ENCODE measurements around the gene MSANTD2. TPM values are rescaled to one million over a fixed set of nuclear protein-coding genes. Genes with fewer than 3 reads are reported as not detected.

The MSANTD2 gene
- total RNA-seq, 1 donor from 2014 or later = 18.7 TPM

DNA sequence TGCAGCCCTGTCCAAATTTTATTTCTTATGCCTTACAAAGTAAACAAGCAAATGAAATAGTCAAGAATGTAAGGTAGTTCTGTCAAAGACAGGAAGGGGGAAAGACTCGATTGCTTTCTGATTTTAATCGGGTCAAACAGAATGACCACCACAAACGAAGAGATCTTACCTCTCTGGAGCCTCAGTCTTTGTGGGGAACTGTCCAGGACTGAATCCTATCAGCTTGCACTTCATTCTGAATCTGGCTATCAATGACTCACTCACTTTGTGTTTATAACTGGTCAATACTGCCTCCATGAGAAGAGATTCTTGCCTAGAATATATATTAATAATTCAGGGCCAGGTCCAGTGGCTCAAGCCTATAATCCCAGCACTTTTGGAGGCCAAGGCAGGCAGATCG is 17.2 kb downstream of the MSANTD2 start:
- H3K9me3 ChIP-seq (ENCODE audit: insufficient read depth, low read depth, low read length) = no peaks in the 10 kb centered on the region
- H3K4me1 Mint-ChIP-seq (ENCODE audit: low read depth, unreplicated experiment) = peaks cover 6% of the 10 kb centered on the region
- peaks cover 3% of the 10 kb centered on the region for H3K36me3 Mint-ChIP-seq (ENCODE audit: low read depth, unreplicated experiment)
- FAIRE-seq (no peak), DNase-seq (ENCODE audit: low read depth) (no peak)
- H3K27me3 ChIP-seq (ENCODE audit: insufficient read depth, low read length) = no peaks in the 10 kb centered on the region
- no peak overlapping the region for H3K27ac Mint-ChIP-seq (ENCODE audit: unreplicated experiment)
- H3K4me2 ChIP-seq (ENCODE audit: low read length) = no peak overlapping the region
- H4K20me1 ChIP-seq (ENCODE audit: insufficient read depth, low read length) = peaks cover 63% of the 10 kb centered on the region
- no peaks in the 10 kb centered on the region for H3K9me3 Mint-ChIP-seq (ENCODE audit: unreplicated experiment)
- H3K4me3 Mint-ChIP-seq (ENCODE audit: unreplicated experiment) = no peak overlapping the region
- no peaks in the 10 kb centered on the region for H3K36me3 ChIP-seq (ENCODE audit: insufficient read depth, low read length)
- no peaks in the 10 kb centered on the region for H3K4me1 ChIP-seq (ENCODE audit: insufficient read depth, low read length)
- H3K9ac ChIP-seq (ENCODE audit: low read length) = no peak overlapping the region
- H3K4me3 ChIP-seq (ENCODE audit: insufficient read depth, low read depth, low read length) = no peak overlapping the region
- TF ChIP-seq, protein P1, sequence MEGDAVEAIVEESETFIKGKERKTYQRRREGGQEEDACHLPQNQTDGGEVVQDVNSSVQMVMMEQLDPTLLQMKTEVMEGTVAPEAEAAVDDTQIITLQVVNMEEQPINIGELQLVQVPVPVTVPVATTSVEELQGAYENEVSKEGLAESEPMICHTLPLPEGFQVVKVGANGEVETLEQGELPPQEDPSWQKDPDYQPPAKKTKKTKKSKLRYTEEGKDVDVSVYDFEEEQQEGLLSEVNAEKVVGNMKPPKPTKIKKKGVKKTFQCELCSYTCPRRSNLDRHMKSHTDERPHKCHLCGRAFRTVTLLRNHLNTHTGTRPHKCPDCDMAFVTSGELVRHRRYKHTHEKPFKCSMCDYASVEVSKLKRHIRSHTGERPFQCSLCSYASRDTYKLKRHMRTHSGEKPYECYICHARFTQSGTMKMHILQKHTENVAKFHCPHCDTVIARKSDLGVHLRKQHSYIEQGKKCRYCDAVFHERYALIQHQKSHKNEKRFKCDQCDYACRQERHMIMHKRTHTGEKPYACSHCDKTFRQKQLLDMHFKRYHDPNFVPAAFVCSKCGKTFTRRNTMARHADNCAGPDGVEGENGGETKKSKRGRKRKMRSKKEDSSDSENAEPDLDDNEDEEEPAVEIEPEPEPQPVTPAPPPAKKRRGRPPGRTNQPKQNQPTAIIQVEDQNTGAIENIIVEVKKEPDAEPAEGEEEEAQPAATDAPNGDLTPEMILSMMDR (IDR thresholded peaks at IDR 0.05; ENCODE audit: insufficient read depth, low read depth, low read length) = no peak
- TF ChIP-seq EZH2 (IDR thresholded peaks at IDR 0.05; ENCODE audit: insufficient read depth, low read length) = no peak
- no peak overlapping the region for H3K27ac ChIP-seq (ENCODE audit: low read depth, low read length)
- H2AFZ ChIP-seq (ENCODE audit: low read depth, low read length) = no peak overlapping the region
- H3K27me3 Mint-ChIP-seq (ENCODE audit: low read depth, unreplicated experiment) = no peaks in the 10 kb centered on the region
- peaks cover 63% of the 10 kb centered on the region for H3K79me2 ChIP-seq (ENCODE audit: insufficient read depth, low read length)

- no peak overlapping the region for H2AFZ ChIP-seq (ENCODE audit: low read depth, low read length)
- Mint-ChIP-seq H3K27ac (ENCODE audit: unreplicated experiment) (no peak overlapping the region), H3K9me3 (ENCODE audit: unreplicated experiment) (no peaks in the 10 kb centered on the region), H3K36me3 (ENCODE audit: low read depth, unreplicated experiment) (peaks cover 9% of the 10 kb centered on the region), H3K27me3 (ENCODE audit: low read depth, unreplicated experiment) (no peaks in the 10 kb centered on the region), H3K4me3 (ENCODE audit: unreplicated experiment) (no peak overlapping the region), H3K4me1 (ENCODE audit: low read depth, unreplicated experiment) (peaks cover 13% of the 10 kb centered on the region)
- H3K27ac ChIP-seq (ENCODE audit: low read depth, low read length) = no peak overlapping the region
- DNase-seq (ENCODE audit: low read depth) (no peak), FAIRE-seq (no peak)
- H3K27me3 ChIP-seq (ENCODE audit: insufficient read depth, low read length) = no peaks in the 10 kb centered on the region
- H3K4me2 ChIP-seq (ENCODE audit: low read length) = no peak overlapping the region
- no peak overlapping the region for H3K4me3 ChIP-seq (ENCODE audit: insufficient read depth, low read depth, low read length)
- H3K9ac ChIP-seq (ENCODE audit: low read length) = no peak overlapping the region
- no peaks in the 10 kb centered on the region for H3K36me3 ChIP-seq (ENCODE audit: insufficient read depth, low read length)
- H3K79me2 ChIP-seq (ENCODE audit: insufficient read depth, low read length) = peaks cover 60% of the 10 kb centered on the region
- H4K20me1 ChIP-seq (ENCODE audit: insufficient read depth, low read length) = peaks cover 51% of the 10 kb centered on the region
- TF ChIP-seq, protein P1 (IDR thresholded peaks at IDR 0.05; ENCODE audit: insufficient read depth, low read depth, low read length) = no peak
- TF ChIP-seq EZH2 (IDR thresholded peaks at IDR 0.05; ENCODE audit: insufficient read depth, low read length) = no peak
- H3K4me1 ChIP-seq (ENCODE audit: insufficient read depth, low read length) = no peaks in the 10 kb centered on the region
- H3K9me3 ChIP-seq (ENCODE audit: insufficient read depth, low read depth, low read length) = no peaks in the 10 kb centered on the region
Measured at GRCh38 chr11:124779568-124779967, 20.6 kb downstream of the MSANTD2 start.

DNA sequence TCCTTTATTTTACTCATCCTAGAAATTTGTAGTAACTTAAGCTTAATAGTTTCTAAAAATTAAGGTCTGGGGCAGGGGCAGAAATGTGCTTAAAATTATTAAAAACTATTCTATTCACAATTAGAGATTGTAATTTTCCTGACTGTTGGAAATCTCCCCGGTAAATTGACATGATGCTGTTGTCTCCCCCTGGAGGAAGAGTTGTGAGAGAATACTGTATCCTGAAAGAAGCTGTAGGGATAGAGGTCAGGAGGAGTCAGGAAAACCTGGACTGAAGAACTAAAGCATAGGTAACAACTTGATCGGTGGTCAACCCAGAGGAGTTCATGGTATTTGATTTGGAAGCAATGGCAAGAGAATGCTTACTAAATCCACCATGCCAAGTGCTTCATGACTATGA is 21.9 kb downstream of the MSANTD2 start:
- no peaks in the 10 kb centered on the region for H3K27me3 Mint-ChIP-seq (ENCODE audit: low read depth, unreplicated experiment)
- H3K4me1 Mint-ChIP-seq (ENCODE audit: low read depth, unreplicated experiment) = peaks cover 13% of the 10 kb centered on the region
- Histone ChIP-seq H3K27ac (ENCODE audit: low read depth, low read length) (no peak overlapping the region), H3K4me3 (ENCODE audit: insufficient read depth, low read depth, low read length) (no peak overlapping the region), H4K20me1 (ENCODE audit: insufficient read depth, low read length) (peaks cover 42% of the 10 kb centered on the region), H3K4me2 (ENCODE audit: low read length) (no peak overlapping the region), H3K79me2 (ENCODE audit: insufficient read depth, low read length) (peaks cover 53% of the 10 kb centered on the region), H3K4me1 (ENCODE audit: insufficient read depth, low read length) (no peaks in the 10 kb centered on the region), H3K36me3 (ENCODE audit: insufficient read depth, low read length) (no peaks in the 10 kb centered on the region), H3K27me3 (ENCODE audit: insufficient read depth, low read length) (no peaks in the 10 kb centered on the region), H3K9ac (ENCODE audit: low read length) (no peak overlapping the region), H3K9me3 (ENCODE audit: insufficient read depth, low read depth, low read length) (no peaks in the 10 kb centered on the region), H2AFZ (ENCODE audit: low read depth, low read length) (no peak overlapping the region)
- no peak overlapping the region for H3K4me3 Mint-ChIP-seq (ENCODE audit: unreplicated experiment)
- FAIRE-seq (no peak), DNase-seq (ENCODE audit: low read depth) (no peak)
- no peaks in the 10 kb centered on the region for H3K9me3 Mint-ChIP-seq (ENCODE audit: unreplicated experiment)
- TF ChIP-seq EZH2 (IDR thresholded peaks at IDR 0.05; ENCODE audit: insufficient read depth, low read length) = no peak
- TF ChIP-seq, protein P1 (IDR thresholded peaks at IDR 0.05; ENCODE audit: insufficient read depth, low read depth, low read length) = no peak
- H3K27ac Mint-ChIP-seq (ENCODE audit: unreplicated experiment) = no peak overlapping the region
- peaks cover 9% of the 10 kb centered on the region for H3K36me3 Mint-ChIP-seq (ENCODE audit: low read depth, unreplicated experiment)
